Chondrocyte (in vitro differentiated cells): ENCODE data around the gene REC114. TPM values are rescaled to one million over a fixed set of nuclear protein-coding genes. Genes with fewer than 3 reads are reported as not detected.
A peak's percentile ranks its signal among the peaks of the same experiment; 100 is the strongest.

Experiments used
- DNase-seq: peaks from one replicate; pipeline ENCODE4 v3.0.0; 2021; ENCODE audit warnings: mixed read lengths, low spot score
- H3K27ac Mint-ChIP-seq: one replicate; pipeline ENCODE4 v1.8.0; 2021; ENCODE audit warnings: mild to moderate bottlenecking, moderate library complexity, mixed read lengths; ENCODE audit not compliant: unreplicated experiment
- H3K27me3 Mint-ChIP-seq: 2 replicates; pipeline ENCODE4 v1.8.0; 2021; ENCODE audit warnings: low read depth, mixed read lengths
- H3K36me3 Mint-ChIP-seq: 2 replicates; pipeline ENCODE4 v1.8.0; 2021; ENCODE audit warnings: low read depth, mixed read lengths
- H3K4me1 Mint-ChIP-seq: 2 replicates; pipeline ENCODE4 v1.8.0; 2021; ENCODE audit warnings: low read depth, mild to moderate bottlenecking, mixed read lengths
- H3K4me3 Mint-ChIP-seq: one replicate; pipeline ENCODE4 v1.8.0; 2021; ENCODE audit warnings: mild to moderate bottlenecking, moderate library complexity, mixed read lengths; ENCODE audit not compliant: unreplicated experiment
- H3K9me3 Mint-ChIP-seq: 2 replicates; pipeline ENCODE4 v1.8.0; 2021; ENCODE audit warnings: low read depth, mixed read lengths
- CTCF ChIP-seq: fragments of 200-600 bp; sonication (generic); IDR thresholded peaks from 2 replicates; pipeline ENCODE4 v1.5.0; 2021; ENCODE audit warnings: antibody characterized with exemption, mild to moderate bottlenecking, moderate library complexity
- total RNA-seq: library from RNA; stranded (reverse); gene quantifications from 3 replicates; pipeline ENCODE4 v1.2.1, GENCODE V29; 2021

REC114 gene
- total RNA-seq, 1 donor from 2014 or later, result not detected

- Mint-ChIP-seq H3K4me1 (peaks cover 62% of the 10 kb centered on the region), H3K27ac (no peak overlapping the region), H3K4me3 (no peak overlapping the region), H3K27me3 (no peaks in the 10 kb centered on the region), H3K9me3 (no peaks in the 10 kb centered on the region), H3K36me3 (peaks cover 2% of the 10 kb centered on the region)
- TF ChIP-seq CTCF, result no peak
- DNase-seq, result no peak
Measured at GRCh38 chr15:73600413-73601335, 157.7 kb downstream of the REC114 start.

- H3K4me1 Mint-ChIP-seq, result peaks cover 60% of the 10 kb centered on the region
- H3K4me3 Mint-ChIP-seq, result no peak overlapping the region
- no peak for TF ChIP-seq CTCF
- H3K27ac Mint-ChIP-seq, result no peak overlapping the region
- no peak for DNase-seq
- no peaks in the 10 kb centered on the region for H3K27me3 Mint-ChIP-seq
- H3K36me3 Mint-ChIP-seq, result no peaks in the 10 kb centered on the region
- H3K9me3 Mint-ChIP-seq, result no peaks in the 10 kb centered on the region
Measured at GRCh38 chr15:73601451-73602445, 158.8 kb downstream of the REC114 start.

GRCh38 chr15:73602446-73602843 is 159.5 kb downstream of the REC114 start:
- H3K4me1 Mint-ChIP-seq, result peaks cover 60% of the 10 kb centered on the region

GRCh38 chr15:73602992-73603391 is 160.0 kb downstream of the REC114 start:
- H3K4me3 Mint-ChIP-seq, result no peak overlapping the region
- no peak for TF ChIP-seq CTCF
- H3K9me3 Mint-ChIP-seq, result no peaks in the 10 kb centered on the region
- peaks cover 60% of the 10 kb centered on the region for H3K4me1 Mint-ChIP-seq
- no peaks in the 10 kb centered on the region for H3K36me3 Mint-ChIP-seq
- DNase-seq, result no peak
- H3K27ac Mint-ChIP-seq, result peak overlapping the region; percentile 28
- no peaks in the 10 kb centered on the region for H3K27me3 Mint-ChIP-seq

More at GRCh38 chr15:73602446-73602843, 159.5 kb downstream of the REC114 start:
- H3K27ac Mint-ChIP-seq, result no peak overlapping the region
- no peak overlapping the region for H3K4me3 Mint-ChIP-seq
- TF ChIP-seq CTCF, result no peak
- H3K36me3 Mint-ChIP-seq, result no peaks in the 10 kb centered on the region
- no peaks in the 10 kb centered on the region for H3K9me3 Mint-ChIP-seq
- no peaks in the 10 kb centered on the region for H3K27me3 Mint-ChIP-seq
- no peak for DNase-seq

- H3K4me1 Mint-ChIP-seq, result peaks cover 60% of the 10 kb centered on the region
- H3K4me3 Mint-ChIP-seq, result no peak overlapping the region
- no peak overlapping the region for H3K27ac Mint-ChIP-seq
- TF ChIP-seq CTCF, result no peak
- no peak for DNase-seq
- no peaks in the 10 kb centered on the region for H3K36me3 Mint-ChIP-seq
- no peaks in the 10 kb centered on the region for H3K9me3 Mint-ChIP-seq
- H3K27me3 Mint-ChIP-seq, result no peaks in the 10 kb centered on the region
Measured at GRCh38 chr15:73604477-73604876, 161.5 kb downstream of the REC114 start.
